ENCODE measurements around the gene TMTC1. TPM values are rescaled to one million over a fixed set of nuclear protein-coding genes. Genes with fewer than 3 reads are reported as not detected.

The TMTC1 gene
- total and polyA plus RNA-seq, 2 of the 8 experiments (the other 6 are each of a cell fraction or from before 2014, with no cell fraction given) = 15.4 to 20.8 TPM

DNA sequence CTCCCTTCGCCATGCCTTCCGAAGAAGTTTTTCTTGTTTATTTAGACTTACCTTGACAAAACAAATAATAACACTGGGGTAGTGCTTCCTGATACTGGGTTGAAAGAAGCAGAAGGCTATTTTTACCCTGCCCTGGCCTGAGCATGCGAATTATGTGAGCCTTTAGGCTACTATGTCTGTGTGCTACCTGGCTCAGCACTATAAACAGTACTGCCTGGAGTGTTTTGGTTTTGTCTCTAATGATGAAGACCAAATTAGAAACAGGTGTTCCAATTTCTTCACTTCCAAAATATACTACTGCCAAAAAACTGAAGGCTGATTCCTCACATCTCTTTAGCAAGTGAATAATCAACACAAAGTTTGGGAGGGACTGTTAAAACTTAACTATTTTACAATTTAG lies 278.6 kb downstream of the TMTC1 start (continued):
- TF ChIP-seq RNF2 (IDR thresholded peaks at IDR 0.05; ENCODE audit: borderline replicate concordance, low read depth, low read length, missing control alignments, poor library complexity, severe bottlenecking) (no peak), KDM4A (IDR thresholded peaks at IDR 0.05; ENCODE audit: low read depth, low read length, severe bottlenecking) (no peak), SIX5 (IDR thresholded peaks at IDR 0.05; ENCODE audit: low read depth, low read length) (no peak), EZH2 (IDR thresholded peaks at IDR 0.05; ENCODE audit: low read depth, low read length, severe bottlenecking) (no peak), POLR2AphosphoS5 (IDR thresholded peaks at IDR 0.05; ENCODE audit: low read depth, low read length) (no peak), SIN3A (conservative IDR thresholded peaks at IDR 0.05 in 1 of 2, IDR thresholded peaks at IDR 0.05 in 1 of 2; ENCODE audit: low read depth in 1 of 2, low read length in 2 of 2) (no peak), RAD21 (IDR thresholded peaks at IDR 0.05 in 1 of 2, conservative IDR thresholded peaks at IDR 0.05 in 1 of 2; ENCODE audit: low read depth in 2 of 2, low read length in 2 of 2) (no peak), RXRA (IDR thresholded peaks at IDR 0.05; ENCODE audit: insufficient read depth, low read depth, low read length) (no peak), TAF7 (optimal IDR thresholded peaks at IDR 0.05; ENCODE audit: borderline replicate concordance, low read depth, low read length) (no peak), NRF1 (IDR thresholded peaks at IDR 0.05; ENCODE audit: low read depth, low read length) (no peak)
